HG02938 (cell line): ENCODE results near the gene KCNG2.

Experiments used
- ATAC-seq: cut with Tn5 transposase; IDR thresholded peaks from one replicate; pipeline ENCODE4 v1.9.1; 2021; ENCODE audit warnings: mild to moderate bottlenecking, moderate library complexity; ENCODE audit not compliant: unreplicated experiment

The KCNG2 gene

GRCh38 chr18:79766308-79766707, 31.4 kb upstream of the KCNG2 start:
- ATAC-seq = no peak

- no peak for ATAC-seq
Measured at GRCh38 chr18:79768745-79769144, 29.0 kb upstream of the KCNG2 start.

GRCh38 chr18:79769698-79770500, 27.8 kb upstream of the KCNG2 start:
- no peak for ATAC-seq

GRCh38 chr18:79770501-79770815, 27.3 kb upstream of the KCNG2 start:
- no peak for ATAC-seq

GRCh38 chr18:79770826-79771225, 26.9 kb upstream of the KCNG2 start:
- no peak for ATAC-seq

- ATAC-seq = no peak
Measured at GRCh38 chr18:79771446-79772107, 26.2 kb upstream of the KCNG2 start.

GRCh38 chr18:79772108-79772864, 25.5 kb upstream of the KCNG2 start:
- ATAC-seq = no peak

GRCh38 chr18:79772865-79773696, 24.7 kb upstream of the KCNG2 start:
- no peak for ATAC-seq

- no peak for ATAC-seq
Measured at GRCh38 chr18:79774111-79774510, 23.6 kb upstream of the KCNG2 start.

- no peak for ATAC-seq
Measured at GRCh38 chr18:79775441-79776221, 22.1 kb upstream of the KCNG2 start.

GRCh38 chr18:79776674-79777073, 21.1 kb upstream of the KCNG2 start:
- ATAC-seq = no peak

- no peak for ATAC-seq
Measured at GRCh38 chr18:79778291-79778791, 19.4 kb upstream of the KCNG2 start.

GRCh38 chr18:79779021-79779699, 18.6 kb upstream of the KCNG2 start:
- no peak for ATAC-seq

- no peak for ATAC-seq
Measured at GRCh38 chr18:79779700-79780190, 18.0 kb upstream of the KCNG2 start.

- ATAC-seq = no peak
Measured at GRCh38 chr18:79780547-79780946, 17.2 kb upstream of the KCNG2 start.

GRCh38 chr18:79781331-79781941, 16.3 kb upstream of the KCNG2 start:
- ATAC-seq = no peak

- ATAC-seq = no peak
Measured at GRCh38 chr18:79782566-79783308, 15.0 kb upstream of the KCNG2 start.
